Neural cell (in vitro differentiated cells): ENCODE measurements around the gene DLL1. TPM values are rescaled to one million over a fixed set of nuclear protein-coding genes. Genes with fewer than 3 reads are reported as not detected.

Source experiments
- H2AFZ ChIP-seq: fragments of 200-600, 300-800 bp; sonication (generic), shearing (Covaris generic); 2 replicates; pipeline ENCODE4 v1.6.0; 2014; ENCODE audit warnings: low read depth, mild to moderate bottlenecking, antibody characterized with exemption, low read length, moderate library complexity
- H3F3A ChIP-seq: fragments of 200-600 bp; shearing (Covaris generic); 2 replicates; pipeline ENCODE4 v1.6.1; 2016; ENCODE audit warnings: mild to moderate bottlenecking, moderate library complexity, mixed read lengths, antibody characterized with exemption, low read length; ENCODE audit not compliant: insufficient read depth, poor library complexity, severe bottlenecking
- H3K27ac ChIP-seq: fragments of 200-600, 300-800 bp; sonication (generic), shearing (Covaris generic); 2 replicates; pipeline ENCODE4 v1.5.1; 2014; ENCODE audit warnings: mild to moderate bottlenecking, low read length, moderate library complexity
- H3K27me3 ChIP-seq: fragments of 300-800, 200-600 bp; sonication (generic), shearing (Covaris generic); 2 replicates; pipeline ENCODE4 v1.6.0; 2014; ENCODE audit warnings: mild to moderate bottlenecking, low read depth, low read length, moderate library complexity; ENCODE audit not compliant: insufficient read depth
- H3K36me3 ChIP-seq: fragments of 300-800, 200-600 bp; sonication (generic), shearing (Covaris generic); 2 replicates; pipeline ENCODE4 v1.5.1; 2014; ENCODE audit warnings: mild to moderate bottlenecking, antibody characterized with exemption, low read length, moderate library complexity; ENCODE audit not compliant: insufficient read depth
- H3K4me2 ChIP-seq: fragments of 300-800, 200-600 bp; sonication (generic), shearing (Covaris generic); 2 replicates; pipeline ENCODE4 v1.6.0; 2014; ENCODE audit warnings: mild to moderate bottlenecking, low read length
- H3K4me3 ChIP-seq: fragments of 300-800, 200-600 bp; sonication (generic), shearing (Covaris generic); 2 replicates; pipeline ENCODE4 v1.5.1; 2014; ENCODE audit warnings: mild to moderate bottlenecking, low read length, moderate library complexity
- H3K79me2 ChIP-seq: fragments of 200-600 bp; shearing (Covaris generic); replicated peaks from 2 replicates; pipeline ENCODE4 v1.6.0; 2014; ENCODE audit warnings: mild to moderate bottlenecking, low read length, moderate library complexity; ENCODE audit not compliant: insufficient read depth
- H3K9ac ChIP-seq: fragments of 300-800, 200-600 bp; sonication (generic), shearing (Covaris generic); 2 replicates; pipeline ENCODE4 v1.6.1; 2016; ENCODE audit warnings: mild to moderate bottlenecking, low read length, mixed read lengths
- H3K9me2 ChIP-seq: fragments of 200-600 bp; shearing (Covaris generic); 2 replicates; pipeline ENCODE4 v1.6.1; 2016; ENCODE audit warnings: mild to moderate bottlenecking, low read length, mixed read lengths; ENCODE audit not compliant: insufficient read depth
- H3K9me3 ChIP-seq: fragments of 200-600, 300-800 bp; sonication (generic), shearing (Covaris generic); 2 replicates; pipeline ENCODE4 v1.6.1; 2016; ENCODE audit warnings: mild to moderate bottlenecking, mixed run types, low read length, moderate library complexity, mixed read lengths
- H4K20me1 ChIP-seq: fragments of 200-600 bp; shearing (Covaris generic); 2 replicates; pipeline ENCODE4 v1.6.1; 2016; ENCODE audit warnings: mild to moderate bottlenecking, mixed run types; ENCODE audit not compliant: insufficient read depth
- CTCF ChIP-seq: fragments of 450-650 bp; IDR thresholded peaks from 2 replicates; pipeline ENCODE4 v1.5.1; 2014; ENCODE audit warnings: antibody characterized with exemption, mild to moderate bottlenecking, moderate library complexity; ENCODE audit not compliant: poor library complexity, severe bottlenecking
- EP300 ChIP-seq: fragments of 450-650 bp; conservative IDR thresholded peaks from 2 replicates; pipeline ENCODE4 v1.6.1; 2014; ENCODE audit warnings: antibody characterized with exemption, mild to moderate bottlenecking, moderate library complexity; ENCODE audit not compliant: poor library complexity, severe bottlenecking
- EZH2 ChIP-seq: fragments of 200-600, 300-800 bp; shearing (Covaris generic), sonication (generic); IDR thresholded peaks from 2 replicates; pipeline ENCODE4 v1.6.1; 2014; ENCODE audit warnings: antibody characterized with exemption, low read length, borderline replicate concordance, mild to moderate bottlenecking; ENCODE audit not compliant: insufficient read depth, poor library complexity, severe bottlenecking
- MXI1 ChIP-seq: fragments of 450-650 bp; conservative IDR thresholded peaks from 2 replicates; pipeline ENCODE4 v1.6.1; 2014; ENCODE audit warnings: antibody characterized with exemption, mild to moderate bottlenecking; ENCODE audit not compliant: poor library complexity, severe bottlenecking
- POLR2AphosphoS5 ChIP-seq: IDR thresholded peaks from 2 replicates; pipeline ENCODE4 v1.6.1; 2012
- RAD21 ChIP-seq: fragments of 450-650 bp; conservative IDR thresholded peaks from 2 replicates; pipeline ENCODE4 v1.6.1; 2014; ENCODE audit warnings: antibody characterized with exemption, mild to moderate bottlenecking, moderate library complexity
- REST ChIP-seq: IDR thresholded peaks from 2 replicates; pipeline ENCODE4 v1.6.1; 2012; ENCODE audit warnings: borderline replicate concordance
- SMC3 ChIP-seq: fragments of 450-650 bp; conservative IDR thresholded peaks from 2 replicates; pipeline ENCODE4 v1.6.1; 2014; ENCODE audit warnings: antibody characterized with exemption, mild to moderate bottlenecking, moderate library complexity; ENCODE audit not compliant: poor library complexity
- TAF1 ChIP-seq: IDR thresholded peaks from 2 replicates; pipeline ENCODE4 v1.6.1; 2012; ENCODE audit warnings: low read depth
- polyA plus RNA-seq: library from polyadenylated mRNA; depleted of rRNA; stranded (reverse); fragments of >200 nt; gene quantifications from 2 replicates; pipeline ENCODE4 v1.2.3, GENCODE V29; 2014

Gene DLL1
- polyA plus RNA-seq, 1 donor from 2014 or later = 26.1 TPM

GRCh38 chr6:170255426-170256125 is 35.3 kb downstream of the DLL1 start:
- no peaks in the 10 kb centered on the region for H3K9me3 ChIP-seq
- no peaks in the 10 kb centered on the region for H3F3A ChIP-seq
- no peak overlapping the region for H3K4me3 ChIP-seq
- H4K20me1 ChIP-seq = no peaks in the 10 kb centered on the region
- no peak overlapping the region for H3K4me2 ChIP-seq
- no peak overlapping the region for H2AFZ ChIP-seq
- TF ChIP-seq MXI1 (no peak), SMC3 (no peak), POLR2AphosphoS5 (no peak), TAF1 (no peak), REST (no peak), CTCF (no peak), EZH2 (no peak), RAD21 (no peak), EP300 (no peak)
- no peaks in the 10 kb centered on the region for H3K79me2 ChIP-seq
- no peaks in the 10 kb centered on the region for H3K9me2 ChIP-seq
- H3K36me3 ChIP-seq = no peaks in the 10 kb centered on the region
- H3K27ac ChIP-seq = no peak overlapping the region
- no peaks in the 10 kb centered on the region for H3K27me3 ChIP-seq
- no peak overlapping the region for H3K9ac ChIP-seq

GRCh38 chr6:170254315-170255213 is 36.3 kb downstream of the DLL1 start:
- Histone ChIP-seq H3F3A (no peaks in the 10 kb centered on the region), H2AFZ (no peak overlapping the region), H4K20me1 (no peaks in the 10 kb centered on the region), H3K9me3 (no peaks in the 10 kb centered on the region), H3K4me3 (no peak overlapping the region), H3K4me2 (no peak overlapping the region), H3K27me3 (no peaks in the 10 kb centered on the region), H3K9me2 (no peaks in the 10 kb centered on the region), H3K27ac (no peak overlapping the region), H3K36me3 (no peaks in the 10 kb centered on the region), H3K79me2 (no peaks in the 10 kb centered on the region), H3K9ac (no peak overlapping the region)
- TF ChIP-seq EZH2 = no peak
- TF ChIP-seq CTCF = no peak
- no peak for TF ChIP-seq TAF1
- no peak for TF ChIP-seq REST
- no peak for TF ChIP-seq RAD21
- TF ChIP-seq MXI1 = no peak
- TF ChIP-seq POLR2AphosphoS5 = no peak
- no peak for TF ChIP-seq SMC3
- no peak for TF ChIP-seq EP300
